ENCODE data around the gene CIT.
"Not testable (repeated sequence)": the region's sequence is repeated elsewhere in the genome, so short reads cannot be mapped to it uniquely, and the experiment has no call there.

CIT gene

DNA sequence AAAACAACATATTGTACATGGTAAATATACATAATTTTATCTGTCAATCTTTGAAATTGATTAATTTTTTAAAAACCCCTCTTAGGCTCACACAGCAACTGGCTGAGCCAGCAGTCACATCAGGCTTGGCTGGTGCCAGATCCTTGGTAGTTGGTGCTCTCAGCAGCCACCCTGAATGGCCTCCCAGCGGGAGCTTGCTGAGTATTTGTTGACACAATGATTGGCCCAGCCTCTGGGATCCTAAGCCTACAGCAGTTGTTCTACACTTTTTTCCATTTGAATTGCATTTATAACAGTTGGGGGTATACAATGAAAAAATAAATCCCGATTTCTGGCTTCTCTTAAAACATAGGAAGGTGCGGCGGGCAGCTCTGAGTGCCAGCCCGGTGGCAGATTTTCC lies 198.0 kb downstream of the CIT start:
- no peak for DNase-seq (ENCODE audit: low read depth in 4 of 4, low spot score in 1 of 4)

DNA sequence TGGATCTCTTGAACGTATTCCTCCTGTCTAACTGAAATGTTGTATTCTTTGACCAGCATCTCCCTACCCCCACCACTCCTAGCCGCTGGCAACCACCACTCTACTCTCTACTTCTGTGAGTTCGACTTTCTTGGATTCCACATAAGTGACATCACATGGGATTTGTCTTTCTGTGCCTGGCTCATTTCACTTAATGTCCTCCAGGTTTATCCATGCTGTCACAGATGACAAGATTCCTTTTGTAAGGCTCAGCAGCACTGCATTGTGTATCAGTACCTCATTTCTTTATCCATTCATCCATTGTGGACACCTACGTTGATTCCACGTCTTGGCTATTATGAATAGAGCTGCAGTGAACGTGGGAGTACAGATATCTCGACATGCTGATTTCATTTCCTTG lies 198.7 kb downstream of the CIT start:
- DNase-seq (ENCODE audit: low read depth in 4 of 4, low spot score in 1 of 4), result no peak

DNA sequence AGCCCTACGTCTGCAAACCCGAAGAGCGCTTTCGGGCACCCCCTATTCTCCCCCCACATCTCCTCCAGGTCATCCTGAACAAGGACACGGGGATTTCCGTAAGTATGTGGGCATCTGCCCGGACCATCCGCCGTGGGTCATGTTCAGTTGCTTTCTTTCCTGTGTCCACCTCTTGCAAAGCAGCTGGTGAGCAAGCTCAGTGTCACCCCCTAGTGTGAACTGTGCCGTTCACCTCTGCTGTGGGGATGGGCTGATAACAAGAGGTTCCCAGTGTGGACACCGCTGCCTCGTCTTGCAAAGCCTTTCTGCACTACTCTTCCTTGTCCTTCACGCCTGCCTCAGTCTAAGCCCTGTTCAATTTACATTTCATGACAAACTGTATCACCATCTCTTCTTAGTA lies 200.5 kb downstream of the CIT start:
- no peak for DNase-seq (ENCODE audit: low read depth in 4 of 4, low spot score in 1 of 4)

DNA sequence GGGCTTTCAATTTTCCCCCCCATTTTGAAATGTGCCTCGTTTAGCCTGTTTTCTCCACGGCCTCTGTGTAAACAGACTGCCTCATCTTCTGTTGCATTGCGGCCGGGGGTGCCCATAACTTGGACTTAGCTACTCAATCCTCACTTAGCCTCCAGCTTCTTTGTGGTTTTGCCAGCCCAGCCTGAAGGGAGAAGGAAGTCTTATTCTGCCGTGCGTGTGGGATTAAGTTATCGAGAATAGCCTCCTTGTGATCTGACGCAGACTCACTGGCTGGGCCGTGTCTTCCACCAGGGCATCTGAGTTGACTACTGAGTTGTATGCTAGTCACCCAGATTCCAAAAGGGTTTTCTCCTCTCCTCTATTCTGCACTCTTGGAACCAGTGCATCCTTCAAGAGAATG lies 201.1 kb downstream of the CIT start:
- no peak for DNase-seq (ENCODE audit: low read depth in 4 of 4, low spot score in 1 of 4)

DNA sequence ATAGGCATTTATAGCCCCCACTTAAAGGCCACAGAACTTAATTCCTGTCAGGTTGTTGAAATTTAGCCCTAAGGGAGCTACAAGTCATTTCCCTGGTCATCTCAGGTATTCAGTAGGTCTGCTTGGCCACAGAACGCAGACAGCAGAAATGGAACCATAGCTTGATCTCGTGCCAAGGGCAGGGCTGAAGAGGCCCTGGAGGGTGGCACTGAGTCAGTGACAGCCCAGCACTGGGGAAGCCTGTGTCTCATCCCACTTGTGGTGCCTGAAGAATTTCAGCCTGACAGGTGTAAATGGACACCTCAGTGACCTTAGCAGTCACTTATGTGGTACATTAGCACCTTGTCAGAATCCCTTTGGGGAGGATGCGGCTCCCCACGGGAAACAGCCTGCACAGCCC lies 202.6 kb downstream of the CIT start:
- no peak for DNase-seq (ENCODE audit: low read depth in 4 of 4, low spot score in 1 of 4)

DNA sequence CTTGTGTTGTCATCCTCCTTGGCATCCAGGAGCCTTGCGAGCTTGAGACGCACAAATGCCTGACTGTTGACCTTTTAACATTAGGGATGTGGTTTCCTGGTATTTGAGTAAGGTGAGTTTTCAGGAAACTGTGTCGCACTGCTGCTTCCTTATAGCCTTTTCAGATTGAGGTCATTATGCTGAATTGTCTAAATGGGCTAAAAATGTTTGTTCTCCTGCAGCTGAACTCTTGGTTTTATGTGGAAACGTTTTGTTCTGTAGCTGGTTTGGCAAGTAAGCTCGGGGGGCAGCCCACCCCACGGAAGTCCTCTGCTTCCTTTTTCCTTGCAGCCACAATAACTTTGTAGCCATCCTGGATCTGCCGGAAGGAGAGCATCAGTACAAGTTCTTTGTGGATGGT lies 203.5 kb downstream of the CIT start:
- DNase-seq (ENCODE audit: low read depth in 4 of 4, low spot score in 1 of 4), result no peak

DNA sequence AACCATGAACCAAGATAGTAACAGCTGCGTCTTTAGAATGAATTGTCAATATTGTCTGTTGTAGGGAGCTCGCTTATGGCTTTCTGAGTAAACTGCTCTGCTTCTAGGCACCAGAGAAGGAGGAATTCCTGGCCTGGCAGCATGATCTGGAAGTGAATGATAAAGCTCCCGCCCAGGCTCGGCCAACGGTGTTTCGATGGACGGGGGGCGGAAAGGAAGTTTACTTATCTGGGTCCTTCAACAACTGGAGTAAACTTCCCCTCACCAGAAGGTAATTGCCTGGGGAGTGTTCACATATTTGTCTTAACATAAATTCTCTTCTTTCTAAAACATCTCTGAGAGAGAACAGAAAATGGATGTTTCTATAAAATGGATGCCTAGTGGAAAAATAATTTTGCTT lies 204.9 kb downstream of the CIT start:
- DNase-seq (ENCODE audit: low read depth in 4 of 4, low spot score in 1 of 4), result no peak

DNA sequence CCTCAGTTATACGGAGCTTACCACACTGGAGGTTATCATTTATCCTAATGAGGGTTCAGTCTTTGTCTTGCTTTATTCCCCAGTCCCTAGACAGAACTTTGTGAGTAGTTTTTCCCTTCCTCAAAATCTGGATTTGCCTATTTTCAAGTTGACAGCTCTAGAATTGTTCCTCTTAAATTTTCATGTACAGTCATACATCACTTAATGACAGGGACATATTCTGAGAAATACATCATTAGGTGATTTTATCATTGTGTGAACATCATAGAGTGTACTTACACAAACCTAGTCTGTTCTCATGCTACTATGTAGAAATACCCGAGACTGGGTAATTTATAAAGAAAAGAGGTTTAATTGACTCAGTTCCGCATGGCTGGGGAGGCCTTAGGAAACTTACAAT lies 206.1 kb downstream of the CIT start:
- DNase-seq (ENCODE audit: low read depth in 4 of 4, low spot score in 1 of 4), result no peak

DNA sequence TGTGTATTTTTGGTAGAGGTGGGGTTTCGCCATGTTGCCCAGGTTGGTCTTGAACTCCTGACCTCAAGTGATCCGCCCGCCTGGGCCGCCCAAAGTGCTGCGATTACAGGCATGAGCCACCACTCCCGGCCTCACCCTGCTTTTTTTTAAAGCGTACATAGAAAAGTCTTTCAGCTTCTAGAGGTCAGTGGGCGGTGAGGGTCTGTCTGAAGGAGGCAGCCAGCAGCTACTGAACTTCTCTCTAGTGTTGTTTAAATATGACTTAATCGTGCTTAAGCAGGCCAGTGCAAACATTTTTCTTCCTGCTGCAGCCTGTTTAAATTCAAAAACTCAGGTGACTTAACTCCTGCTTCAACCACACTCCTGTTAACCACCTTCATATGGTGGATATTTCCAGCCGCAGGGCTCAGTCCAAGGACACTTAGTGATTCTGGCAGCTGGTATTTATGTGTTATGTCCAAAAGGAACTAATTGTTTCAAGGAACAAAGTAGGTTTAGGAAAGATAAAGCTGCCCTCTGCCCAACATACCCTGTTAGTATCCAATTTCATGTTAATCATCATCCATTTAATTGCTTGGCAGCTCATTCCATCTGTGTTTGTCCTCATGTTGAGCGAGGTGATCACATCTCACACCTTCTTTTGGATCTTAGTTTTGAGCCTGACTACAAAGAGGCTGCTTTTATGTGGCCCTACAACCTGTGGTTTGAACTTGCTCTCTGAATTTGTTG lies 207.2 kb downstream of the CIT start:
- no peak for DNase-seq (ENCODE audit: low read depth in 4 of 4, low spot score in 1 of 4)

DNA sequence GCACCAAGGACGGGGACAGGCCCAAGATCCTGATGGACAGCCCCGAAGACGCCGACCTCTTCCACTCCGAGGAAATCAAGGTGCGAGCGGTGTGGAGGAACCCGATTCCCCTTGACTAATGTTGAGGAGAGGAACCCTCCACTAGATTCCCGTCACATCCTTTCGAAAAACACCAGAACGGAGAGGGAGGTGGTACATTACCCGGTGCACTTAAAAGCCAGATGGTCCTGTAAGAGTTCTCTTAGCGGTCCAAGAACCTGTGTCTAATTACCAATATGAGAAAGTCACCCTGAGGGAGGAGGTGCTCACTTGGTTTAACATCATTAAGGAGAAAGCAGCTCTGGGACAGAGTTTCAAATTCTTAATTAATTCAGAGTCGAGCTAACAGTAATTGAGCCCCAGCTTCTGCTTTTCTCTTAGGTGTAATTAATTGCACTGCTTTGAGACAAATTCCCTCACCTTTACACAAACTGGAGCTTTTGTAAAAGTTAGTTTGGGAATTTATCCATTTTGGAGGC lies 208.7 kb downstream of the CIT start:
- no peak for DNase-seq (ENCODE audit: low read depth in 4 of 4, low spot score in 1 of 4)

DNA sequence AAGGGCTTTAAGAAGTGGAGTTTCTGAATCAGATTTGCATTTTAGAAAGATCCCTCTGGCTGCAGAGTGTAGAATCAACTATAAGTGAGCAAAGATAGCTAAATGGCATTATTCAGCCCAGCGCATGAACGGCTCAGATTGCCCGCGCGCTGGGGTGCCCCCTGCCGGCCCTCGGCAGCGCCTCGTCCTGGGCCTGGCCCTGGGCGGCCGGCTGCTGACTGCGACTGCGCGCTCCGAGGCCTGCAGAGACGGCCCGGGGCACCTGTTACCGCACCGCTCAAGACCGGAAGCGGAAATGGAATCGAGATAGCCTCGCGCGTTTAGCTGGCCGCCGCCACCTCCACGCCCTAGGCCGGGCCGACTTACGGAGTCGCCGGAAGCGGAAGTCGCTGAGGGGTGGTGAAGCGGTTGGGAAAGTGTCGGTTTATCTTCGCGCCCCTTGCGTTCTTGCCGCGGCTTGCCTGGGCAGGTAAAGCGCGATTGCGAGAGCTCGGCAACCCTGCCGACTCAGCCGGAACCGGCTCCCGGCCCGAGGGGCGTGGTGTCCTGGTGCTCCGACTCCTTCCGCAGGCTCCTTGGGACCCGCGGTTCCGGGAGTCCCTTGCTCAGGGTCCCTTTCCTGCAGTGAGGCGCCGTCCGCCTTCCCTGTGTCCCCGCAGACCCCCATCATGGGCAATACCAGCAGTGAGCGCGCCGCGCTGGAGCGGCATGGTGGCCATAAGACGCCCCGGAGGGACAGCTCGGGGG lies 209.4 kb downstream of the CIT start, which contains the start of gene PRKAB1:
TSS of gene PRKAB1 (plus strand) at position 557 of the 747 bp plus-strand sequence. CDS start at position 669, 112 bp downstream.
- peak; percentile 83 to 94 (median 92) for DNase-seq (ENCODE audit: low read depth in 4 of 4, low spot score in 1 of 4)

DNA sequence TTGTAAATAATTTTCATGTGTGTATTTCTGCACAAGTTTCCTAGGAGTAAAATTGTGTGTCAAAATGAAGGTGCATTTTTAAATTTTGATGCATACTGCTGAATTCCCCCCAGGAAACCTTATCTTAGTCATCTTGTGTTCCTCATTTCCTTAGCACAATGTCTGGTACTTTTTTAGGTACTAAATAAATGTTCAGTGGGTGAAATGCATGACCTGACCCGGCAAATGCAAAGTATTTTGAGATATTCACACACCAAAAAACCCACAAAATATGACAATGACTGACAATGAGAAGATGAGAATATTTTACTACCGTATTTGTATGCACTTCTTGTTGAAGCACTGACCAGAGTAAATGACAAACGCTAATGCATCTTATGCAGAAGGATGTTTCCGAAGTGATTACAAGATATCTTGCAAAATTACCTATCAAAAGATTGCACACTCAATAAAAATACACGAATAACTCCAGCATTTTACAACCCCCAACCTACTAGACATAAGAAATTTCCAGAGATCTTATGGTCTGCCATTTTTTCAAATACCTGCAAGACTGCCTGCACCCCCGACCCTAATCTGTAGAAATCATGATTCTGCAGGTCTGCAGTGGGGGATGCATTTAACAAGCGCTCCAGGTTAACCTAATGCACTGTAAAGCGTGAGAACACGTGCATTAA lies 210.1 kb downstream of the CIT start:
- DNase-seq (ENCODE audit: low read depth in 4 of 4, low spot score in 1 of 4), result no peak

DNA sequence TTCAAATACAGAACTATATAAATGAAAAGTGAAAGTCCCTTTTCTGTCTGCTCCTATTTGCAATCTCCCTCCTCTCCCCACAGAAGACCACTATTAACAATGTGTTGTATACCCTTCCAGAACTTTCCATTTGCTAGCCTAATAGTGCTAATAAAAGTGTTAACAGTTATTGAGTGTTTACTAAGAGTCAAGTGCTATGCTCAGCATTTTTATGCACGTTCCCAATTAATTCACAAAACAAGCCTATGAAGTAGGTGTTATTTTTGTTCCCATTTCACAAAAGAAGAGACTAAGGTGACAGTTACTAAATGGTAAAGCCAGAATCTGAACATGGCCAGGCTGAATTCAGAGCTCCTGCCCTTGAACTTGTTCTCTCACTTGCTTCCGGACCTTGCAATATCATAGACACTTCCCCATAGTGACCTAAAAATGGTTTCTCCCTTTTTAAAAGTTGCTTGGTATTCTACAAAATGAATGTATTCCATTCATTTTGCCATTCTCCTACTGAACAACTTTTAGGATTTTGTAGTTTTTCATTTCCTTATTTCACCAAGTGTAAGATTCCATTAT lies 210.8 kb downstream of the CIT start:
- no peak for DNase-seq (ENCODE audit: low read depth in 4 of 4, low spot score in 1 of 4)

DNA sequence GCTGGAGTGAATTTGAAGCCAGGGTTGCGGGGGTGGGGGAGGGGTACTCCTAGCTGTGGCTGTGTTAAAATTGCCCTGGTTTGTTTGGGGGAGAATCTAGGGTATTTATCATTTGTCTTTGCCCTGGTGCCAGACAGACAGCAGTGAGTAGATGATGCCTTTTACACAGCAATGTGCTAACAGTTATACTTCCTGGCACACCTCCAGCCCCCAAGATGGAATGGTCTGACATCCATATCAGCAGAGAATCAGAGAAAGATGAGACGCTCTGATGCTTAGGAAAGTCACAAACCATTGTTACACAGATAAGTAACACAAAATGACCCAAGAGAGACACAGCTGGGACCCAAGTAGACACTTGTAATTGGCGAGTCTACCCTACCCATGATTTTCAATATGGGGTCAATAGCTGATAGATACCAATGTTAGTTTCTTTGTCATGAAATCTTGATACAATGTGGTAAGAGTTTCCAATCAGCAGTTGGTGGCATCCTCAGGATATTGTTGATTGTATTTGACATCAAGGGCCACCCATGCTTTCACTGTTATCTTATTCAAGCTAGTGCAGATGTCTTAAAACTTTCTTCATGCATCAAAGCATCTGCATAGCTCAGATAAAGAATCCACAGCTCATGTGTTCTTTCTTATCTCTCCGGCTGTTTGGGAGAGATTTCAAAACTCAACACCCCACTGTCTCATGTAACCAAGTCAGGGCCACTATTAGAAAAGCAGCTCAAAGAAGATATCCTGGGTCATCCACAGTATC lies 211.8 kb downstream of the CIT start:
- DNase-seq (ENCODE audit: low read depth in 4 of 4, low spot score in 1 of 4), result no peak

DNA sequence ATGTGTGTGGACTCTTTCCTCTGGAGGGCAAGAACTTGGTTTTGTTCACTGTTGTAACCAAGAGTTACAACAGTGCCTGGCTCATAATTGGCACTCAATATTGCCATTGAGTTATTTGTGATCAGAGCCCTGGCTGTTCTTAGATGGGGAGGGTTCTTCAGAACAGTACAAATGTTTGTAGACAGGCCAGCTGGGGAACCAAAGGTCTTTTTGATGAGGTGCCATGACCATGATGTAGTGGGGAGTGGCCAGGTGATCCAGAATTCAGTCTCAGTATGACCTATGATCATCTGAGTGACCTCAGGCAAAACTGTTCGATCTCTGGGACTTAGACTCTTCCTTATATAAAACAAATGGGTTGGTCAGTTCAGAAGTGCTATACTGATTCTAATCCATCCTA lies 212.5 kb downstream of the CIT start:
- DNase-seq (ENCODE audit: low read depth in 4 of 4, low spot score in 1 of 4), result no peak

DNA sequence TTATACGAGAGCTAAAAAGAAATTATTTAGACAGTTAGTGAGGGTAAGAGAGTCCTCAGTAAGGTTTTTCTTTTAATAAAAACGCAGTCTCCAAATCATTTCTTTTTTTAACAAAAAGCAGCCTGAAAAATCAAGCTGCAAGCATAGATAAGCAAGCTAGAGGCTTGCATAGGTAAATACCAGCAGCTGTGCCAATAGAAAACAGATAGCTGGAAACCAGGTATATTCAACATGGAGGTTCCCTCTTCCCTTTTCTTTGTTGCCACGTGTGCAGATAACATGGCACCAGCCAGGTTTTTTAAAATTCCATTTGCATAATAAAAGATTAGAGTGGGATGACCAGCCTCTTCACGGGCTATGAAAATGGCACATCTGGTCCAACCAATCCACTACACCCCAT lies 215.2 kb downstream of the CIT start:
- DNase-seq (ENCODE audit: low read depth in 4 of 4, low spot score in 1 of 4), result no peak

DNA sequence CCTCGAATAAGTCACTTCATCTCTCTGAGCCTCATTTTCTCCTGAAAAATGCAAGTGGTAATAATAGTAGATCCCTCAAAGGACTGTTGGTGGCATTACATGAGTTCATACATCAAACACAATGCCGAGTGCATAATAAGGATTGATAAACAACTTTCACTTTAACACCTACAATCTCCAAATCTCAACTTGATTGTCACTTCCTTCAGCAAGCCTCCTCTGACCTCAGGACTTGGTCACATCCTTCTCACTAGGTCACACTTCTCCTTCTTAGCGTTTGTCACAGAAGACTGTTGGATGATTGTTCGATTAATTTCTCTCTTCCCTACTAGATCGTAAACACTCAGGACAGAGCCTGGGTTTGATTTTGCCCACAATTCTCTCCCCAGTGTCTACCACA lies 217.0 kb downstream of the CIT start:
- DNase-seq (ENCODE audit: low read depth in 4 of 4, low spot score in 1 of 4), result no peak

DNA sequence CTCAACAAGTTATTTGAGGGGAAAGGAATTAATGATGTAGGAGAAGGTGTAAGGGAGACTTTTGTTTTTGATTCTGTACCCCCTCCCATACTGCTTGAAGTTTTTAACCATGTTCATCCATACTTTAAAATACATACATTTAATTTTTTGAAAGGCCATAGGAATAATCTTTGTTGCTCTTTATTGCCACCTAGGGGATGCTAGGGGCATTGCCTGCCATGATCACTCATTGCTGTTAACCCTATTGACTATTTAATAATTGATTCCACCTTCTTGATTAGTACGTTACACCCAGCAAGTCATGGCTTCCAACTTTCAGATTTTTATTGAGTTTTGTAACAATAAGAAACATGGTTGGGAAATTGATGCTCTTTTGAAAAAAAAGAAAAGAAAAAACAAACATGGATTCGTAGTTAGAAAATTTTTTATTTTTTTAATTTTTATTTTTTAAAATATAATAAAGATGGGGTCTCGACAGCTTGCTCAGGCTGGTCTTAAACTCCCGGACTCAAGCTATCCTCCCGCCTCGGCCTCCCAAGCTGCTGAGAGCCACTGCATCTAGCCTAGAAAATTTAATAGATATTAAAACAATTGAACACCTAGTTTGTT lies 217.7 kb downstream of the CIT start:
- peak in 1 of 4 experiments; percentile 27 for DNase-seq (ENCODE audit: low read depth in 4 of 4, low spot score in 1 of 4)

DNA sequence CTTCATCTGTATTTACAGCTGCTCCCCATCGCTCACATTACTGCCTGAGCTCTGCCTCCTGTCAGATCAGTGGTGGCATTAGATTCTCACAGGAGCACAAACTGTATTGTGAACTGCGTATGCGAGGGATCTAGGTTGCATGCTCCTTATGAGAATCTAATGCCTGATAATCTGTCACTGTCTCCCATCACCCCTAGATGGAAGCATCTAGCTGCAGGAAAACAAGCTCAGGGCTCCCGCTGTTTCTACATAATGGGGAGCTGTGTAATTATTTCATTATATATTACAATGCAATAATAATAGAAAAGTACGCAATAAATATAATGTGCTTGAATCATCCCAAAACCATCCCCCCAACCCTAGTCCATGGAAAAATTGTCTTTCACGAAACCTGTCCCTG lies 219.0 kb downstream of the CIT start:
- not testable (repeated sequence) for DNase-seq (ENCODE audit: low read depth in 4 of 4, low spot score in 1 of 4)

DNA sequence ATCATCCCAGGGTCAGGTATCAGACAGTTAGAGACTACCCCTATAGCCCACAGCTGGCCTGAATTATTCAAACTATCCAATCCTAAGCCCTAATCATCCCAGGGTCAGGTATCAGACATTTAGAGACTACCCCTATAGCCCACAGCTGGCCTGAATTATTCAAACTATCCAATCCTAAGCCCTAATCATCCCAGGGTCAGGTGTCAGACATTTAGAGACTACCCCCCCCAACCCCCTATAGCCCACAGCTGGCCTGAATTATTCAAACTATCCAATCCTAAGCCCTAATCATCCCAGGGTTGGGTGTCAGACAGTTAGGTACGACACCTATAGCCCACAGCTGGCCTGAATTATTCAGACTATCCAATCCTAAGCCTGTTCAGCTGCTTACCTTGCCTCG lies 220.1 kb downstream of the CIT start:
- not testable (repeated sequence) for DNase-seq (ENCODE audit: low read depth in 4 of 4, low spot score in 1 of 4)

Measured in stimulated activated CD4-positive, alpha-beta T cell treated with anti-CD3 and anti-CD28 coated beads, Interleukin-1b, Interleukin-23, amount 100 ng/mL, for 24 hours (primary cell).